ENCODE data around the gene INTS11. TPM values are rescaled to one million over a fixed set of nuclear protein-coding genes. Genes with fewer than 3 reads are reported as not detected.

The INTS11 gene
- total and polyA plus RNA-seq, 7 experiments from 2014 or later, result 62.8 to 187 (median 134) TPM

GRCh38 chr1:1285102-1285571 lies 39.3 kb downstream of the INTS11 start:
- H3K9me3 Mint-ChIP-seq, result no peaks in the 10 kb centered on the region
- H3K27ac Mint-ChIP-seq, result no peak overlapping the region
- peaks cover 0 to 1% (median 0%) of the 10 kb centered on the region in 5 donors for H3K36me3 Mint-ChIP-seq
- H3K4me3 Mint-ChIP-seq, result no peak overlapping the region
- no peaks in the 10 kb centered on the region for H3K27me3 Mint-ChIP-seq
- ChIA-PET POLR2A (interaction anchor here (0.7 kb wide), 1 partner anchor 181 kb away, joined by 3 read pairs; no protein-coding TSS in a partner anchor), CTCF (no interaction called here)
- no peak overlapping the region for H3K4me3 ChIP-seq (ENCODE audit: low read length)
- no peak overlapping the region for H3K27ac ChIP-seq (ENCODE audit: low read depth, low read length)
- H3K27me3 ChIP-seq (ENCODE audit: control insufficient read depth in 2 of 2, insufficient read depth in 2 of 2, low read length in 2 of 2), result no peaks in the 10 kb centered on the region
- DNase-seq (no peak), ATAC-seq (no peak)
- intact Hi-C loops (cut with micrococcal nuclease), result no loop called here
- H3K4me1 ChIP-seq (ENCODE audit: control insufficient read depth in 2 of 2, insufficient read depth in 2 of 2, low read length in 2 of 2), result no peaks in the 10 kb centered on the region
- H3K4me1 Mint-ChIP-seq, result peaks cover 0 to 2% (median 0%) of the 10 kb centered on the region in 7 donors
- H3K9me3 ChIP-seq (ENCODE audit: control insufficient read depth in 2 of 3, low read length in 3 of 3), result no peaks in the 10 kb centered on the region
- no peaks in the 10 kb centered on the region for H3K36me3 ChIP-seq (ENCODE audit: control insufficient read depth in 2 of 3, insufficient read depth in 3 of 3, low read length in 3 of 3)

- H3K4me3 ChIP-seq (ENCODE audit: low read length), result no peak overlapping the region
- H3K27ac ChIP-seq (ENCODE audit: low read depth, low read length), result no peak overlapping the region
- ChIA-PET POLR2A (interaction anchor here (0.7 kb wide), 1 partner anchor 181 kb away, joined by 3 read pairs; no protein-coding TSS in a partner anchor), CTCF (no interaction called here)
- intact Hi-C loops (cut with micrococcal nuclease), result no loop called here
- H3K9me3 ChIP-seq (ENCODE audit: control insufficient read depth in 2 of 3, low read length in 3 of 3), result no peaks in the 10 kb centered on the region
- H3K4me1 ChIP-seq (ENCODE audit: control insufficient read depth in 2 of 2, insufficient read depth in 2 of 2, low read length in 2 of 2), result no peaks in the 10 kb centered on the region
- ATAC-seq (no peak), DNase-seq (no peak)
- Mint-ChIP-seq H3K36me3 (no peaks in the 10 kb centered on the region), H3K4me3 (no peak overlapping the region), H3K27me3 (no peaks in the 10 kb centered on the region), H3K9me3 (no peaks in the 10 kb centered on the region), H3K27ac (no peak overlapping the region), H3K4me1 (no peaks in the 10 kb centered on the region)
- H3K27me3 ChIP-seq (ENCODE audit: control insufficient read depth in 2 of 2, insufficient read depth in 2 of 2, low read length in 2 of 2), result no peaks in the 10 kb centered on the region
- no peaks in the 10 kb centered on the region for H3K36me3 ChIP-seq (ENCODE audit: control insufficient read depth in 2 of 3, insufficient read depth in 3 of 3, low read length in 3 of 3)
Observed at GRCh38 chr1:1284221-1285101, 40.0 kb downstream of the INTS11 start.

- no peak overlapping the region for H3K4me3 ChIP-seq (ENCODE audit: low read length)
- intact Hi-C loops (cut with micrococcal nuclease), result no loop called here
- no peaks in the 10 kb centered on the region for H3K9me3 ChIP-seq (ENCODE audit: control insufficient read depth in 2 of 3, low read length in 3 of 3)
- H3K27ac ChIP-seq (ENCODE audit: low read depth, low read length), result no peak overlapping the region
- ChIA-PET POLR2A (no interaction called here), CTCF (no interaction called here)
- ATAC-seq (no peak), DNase-seq (no peak)
- no peak overlapping the region for H3K27ac Mint-ChIP-seq
- H3K27me3 ChIP-seq (ENCODE audit: control insufficient read depth in 2 of 2, insufficient read depth in 2 of 2, low read length in 2 of 2), result no peaks in the 10 kb centered on the region
- no peak overlapping the region for H3K4me3 Mint-ChIP-seq
- H3K36me3 ChIP-seq (ENCODE audit: control insufficient read depth in 2 of 3, insufficient read depth in 3 of 3, low read length in 3 of 3), result no peaks in the 10 kb centered on the region
- no peaks in the 10 kb centered on the region for H3K4me1 ChIP-seq (ENCODE audit: control insufficient read depth in 2 of 2, insufficient read depth in 2 of 2, low read length in 2 of 2)
- no peaks in the 10 kb centered on the region for H3K27me3 Mint-ChIP-seq
- no peaks in the 10 kb centered on the region for H3K36me3 Mint-ChIP-seq
- peaks cover 0 to 1% (median 0%) of the 10 kb centered on the region in 7 donors for H3K4me1 Mint-ChIP-seq
- no peaks in the 10 kb centered on the region for H3K9me3 Mint-ChIP-seq
Observed at GRCh38 chr1:1283821-1284220, 40.6 kb downstream of the INTS11 start.

GRCh38 chr1:1282998-1283397 lies 41.5 kb downstream of the INTS11 start:
- H3K27ac ChIP-seq (ENCODE audit: low read depth, low read length), result no peak overlapping the region
- no peaks in the 10 kb centered on the region for H3K27me3 Mint-ChIP-seq
- H3K4me1 Mint-ChIP-seq, result peaks cover 0 to 1% (median 0%) of the 10 kb centered on the region in 7 donors
- no peak overlapping the region for H3K27ac Mint-ChIP-seq
- no peak overlapping the region for H3K4me3 ChIP-seq (ENCODE audit: low read length)
- H3K36me3 ChIP-seq (ENCODE audit: control insufficient read depth in 2 of 3, insufficient read depth in 3 of 3, low read length in 3 of 3), result no peaks in the 10 kb centered on the region
- no peaks in the 10 kb centered on the region for H3K9me3 Mint-ChIP-seq
- no peaks in the 10 kb centered on the region for H3K4me1 ChIP-seq (ENCODE audit: control insufficient read depth in 2 of 2, insufficient read depth in 2 of 2, low read length in 2 of 2)
- no peaks in the 10 kb centered on the region for H3K36me3 Mint-ChIP-seq
- H3K9me3 ChIP-seq (ENCODE audit: control insufficient read depth in 2 of 3, low read length in 3 of 3), result no peaks in the 10 kb centered on the region
- DNase-seq (no peak), ATAC-seq (peak; percentile 21)
- H3K27me3 ChIP-seq (ENCODE audit: control insufficient read depth in 2 of 2, insufficient read depth in 2 of 2, low read length in 2 of 2), result no peaks in the 10 kb centered on the region
- intact Hi-C loops (cut with micrococcal nuclease), result no loop called here
- POLR2A ChIA-PET, result no interaction called here
- CTCF ChIA-PET, result interaction anchor here (0.6 kb wide), 1 partner anchor 508 kb away, joined by 3 read pairs; no protein-coding TSS in a partner anchor
- H3K4me3 Mint-ChIP-seq, result no peak overlapping the region

- Mint-ChIP-seq H3K4me1 (peaks cover 0 to 1% (median 0%) of the 10 kb centered on the region in 7 donors), H3K36me3 (no peaks in the 10 kb centered on the region), H3K27ac (no peak overlapping the region), H3K9me3 (no peaks in the 10 kb centered on the region), H3K27me3 (no peaks in the 10 kb centered on the region), H3K4me3 (no peak overlapping the region)
- Histone ChIP-seq H3K27me3 (ENCODE audit: control insufficient read depth in 2 of 2, insufficient read depth in 2 of 2, low read length in 2 of 2) (no peaks in the 10 kb centered on the region), H3K36me3 (ENCODE audit: control insufficient read depth in 2 of 3, insufficient read depth in 3 of 3, low read length in 3 of 3) (no peaks in the 10 kb centered on the region), H3K9me3 (ENCODE audit: control insufficient read depth in 2 of 3, low read length in 3 of 3) (no peaks in the 10 kb centered on the region), H3K27ac (ENCODE audit: low read depth, low read length) (no peak overlapping the region), H3K4me1 (ENCODE audit: control insufficient read depth in 2 of 2, insufficient read depth in 2 of 2, low read length in 2 of 2) (no peaks in the 10 kb centered on the region), H3K4me3 (ENCODE audit: low read length) (no peak overlapping the region)
- intact Hi-C loops (cut with micrococcal nuclease), result no loop called here
- ChIA-PET POLR2A (no interaction called here), CTCF (no interaction called here)
- DNase-seq, result no peak
- ATAC-seq, result peak; percentile 45
Observed at GRCh38 chr1:1281533-1282321, 42.7 kb downstream of the INTS11 start.

- H3K36me3 Mint-ChIP-seq, result no peaks in the 10 kb centered on the region
- Histone ChIP-seq H3K4me1 (ENCODE audit: control insufficient read depth in 2 of 2, insufficient read depth in 2 of 2, low read length in 2 of 2) (no peaks in the 10 kb centered on the region), H3K27ac (ENCODE audit: low read depth, low read length) (no peak overlapping the region), H3K36me3 (ENCODE audit: control insufficient read depth in 2 of 3, insufficient read depth in 3 of 3, low read length in 3 of 3) (no peaks in the 10 kb centered on the region), H3K27me3 (ENCODE audit: control insufficient read depth in 2 of 2, insufficient read depth in 2 of 2, low read length in 2 of 2) (no peaks in the 10 kb centered on the region), H3K9me3 (ENCODE audit: control insufficient read depth in 2 of 3, low read length in 3 of 3) (no peaks in the 10 kb centered on the region), H3K4me3 (ENCODE audit: low read length) (no peak overlapping the region)
- POLR2A ChIA-PET, result no interaction called here
- no peaks in the 10 kb centered on the region for H3K9me3 Mint-ChIP-seq
- no peak overlapping the region for H3K4me3 Mint-ChIP-seq
- no peaks in the 10 kb centered on the region for H3K27me3 Mint-ChIP-seq
- CTCF ChIA-PET, result no interaction called here
- ATAC-seq, result no peak
- DNase-seq, result no peak
- H3K27ac Mint-ChIP-seq, result no peak overlapping the region
- H3K4me1 Mint-ChIP-seq, result peaks cover 0 to 1% (median 0%) of the 10 kb centered on the region in 7 donors
- intact Hi-C loops (cut with micrococcal nuclease), result no loop called here
Observed at GRCh38 chr1:1280782-1281481, 43.5 kb downstream of the INTS11 start.

All from naive thymus-derived CD4-positive, alpha-beta T cell (primary cell).